Uterus (tissue), 2 donors: ENCODE results near the gene HOXD3.

ENCODE experiments used
- CTCF ChIP-seq, 4 experiments: fragments of 200-600 bp in 2 of 4; fragments of 450-650 bp in 2 of 4; sonication (generic) in 2 of 4; IDR thresholded peaks; one replicate each; pipeline ENCODE4 v1.5.1; 2016 to 2019; ENCODE audit warnings: antibody characterized with exemption in 4 of 4, mild to moderate bottlenecking in 2 of 4, moderate library complexity in 1 of 4
- POLR2A ChIP-seq, 2 donors: fragments of 450-650 bp; IDR thresholded peaks; one replicate each; pipeline ENCODE4 v1.6.1; 2016; ENCODE audit warnings: antibody characterized with exemption in 2 of 2, mild to moderate bottlenecking in 1 of 2, moderate library complexity in 1 of 2

- TF ChIP-seq CTCF (IDR thresholded peaks at IDR 0.05): no peak
- TF ChIP-seq POLR2A (IDR thresholded peaks at IDR 0.05): no peak
Observed at GRCh38 chr2:176158855-176159662, 2.0 kb downstream of the HOXD3 start.
